ENCODE results near the gene OR56B4. TPM values are rescaled to one million over a fixed set of nuclear protein-coding genes. Genes with fewer than 3 reads are reported as not detected.

OR56B4 gene
- total and polyA plus RNA-seq, 2 donors from 2014 or later, result not detected

GRCh38 chr11:6077723-6078122 is 29.8 kb upstream of the OR56B4 start:
- H3K27me3 ChIP-seq (ENCODE audit: control insufficient read depth, insufficient read depth, low read length), result no peaks in the 10 kb centered on the region
- intact Hi-C loops (cut with DNase I), result no loop called here
- no peaks in the 10 kb centered on the region for H3K4me1 ChIP-seq (ENCODE audit: control insufficient read depth in 2 of 3, insufficient read depth in 2 of 3, low read depth in 1 of 3, low read length in 3 of 3)
- no peak overlapping the region for H3K9ac ChIP-seq (ENCODE audit: low read length in 3 of 3)
- H3K36me3 ChIP-seq (ENCODE audit: control insufficient read depth in 2 of 3, insufficient read depth in 3 of 3, low read length in 3 of 3), result no peaks in the 10 kb centered on the region
- H3K4me3 ChIP-seq (ENCODE audit: low read length in 3 of 3), result no peak overlapping the region
- DNase-seq (no peak), FAIRE-seq (no peak)
- TF ChIP-seq, protein P1, sequence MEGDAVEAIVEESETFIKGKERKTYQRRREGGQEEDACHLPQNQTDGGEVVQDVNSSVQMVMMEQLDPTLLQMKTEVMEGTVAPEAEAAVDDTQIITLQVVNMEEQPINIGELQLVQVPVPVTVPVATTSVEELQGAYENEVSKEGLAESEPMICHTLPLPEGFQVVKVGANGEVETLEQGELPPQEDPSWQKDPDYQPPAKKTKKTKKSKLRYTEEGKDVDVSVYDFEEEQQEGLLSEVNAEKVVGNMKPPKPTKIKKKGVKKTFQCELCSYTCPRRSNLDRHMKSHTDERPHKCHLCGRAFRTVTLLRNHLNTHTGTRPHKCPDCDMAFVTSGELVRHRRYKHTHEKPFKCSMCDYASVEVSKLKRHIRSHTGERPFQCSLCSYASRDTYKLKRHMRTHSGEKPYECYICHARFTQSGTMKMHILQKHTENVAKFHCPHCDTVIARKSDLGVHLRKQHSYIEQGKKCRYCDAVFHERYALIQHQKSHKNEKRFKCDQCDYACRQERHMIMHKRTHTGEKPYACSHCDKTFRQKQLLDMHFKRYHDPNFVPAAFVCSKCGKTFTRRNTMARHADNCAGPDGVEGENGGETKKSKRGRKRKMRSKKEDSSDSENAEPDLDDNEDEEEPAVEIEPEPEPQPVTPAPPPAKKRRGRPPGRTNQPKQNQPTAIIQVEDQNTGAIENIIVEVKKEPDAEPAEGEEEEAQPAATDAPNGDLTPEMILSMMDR (IDR thresholded peaks at IDR 0.05; ENCODE audit: borderline replicate concordance, extremely low read depth, insufficient read depth), result no peak
- H3K9me3 ChIP-seq (ENCODE audit: control insufficient read depth in 2 of 3, insufficient read depth in 1 of 3, low read length in 3 of 3), result peaks cover 0 to 5% (median 0%) of the 10 kb centered on the region in 3 donors
- H3K27ac ChIP-seq (ENCODE audit: low read depth in 2 of 2, low read length in 2 of 2), result no peak overlapping the region

DNA sequence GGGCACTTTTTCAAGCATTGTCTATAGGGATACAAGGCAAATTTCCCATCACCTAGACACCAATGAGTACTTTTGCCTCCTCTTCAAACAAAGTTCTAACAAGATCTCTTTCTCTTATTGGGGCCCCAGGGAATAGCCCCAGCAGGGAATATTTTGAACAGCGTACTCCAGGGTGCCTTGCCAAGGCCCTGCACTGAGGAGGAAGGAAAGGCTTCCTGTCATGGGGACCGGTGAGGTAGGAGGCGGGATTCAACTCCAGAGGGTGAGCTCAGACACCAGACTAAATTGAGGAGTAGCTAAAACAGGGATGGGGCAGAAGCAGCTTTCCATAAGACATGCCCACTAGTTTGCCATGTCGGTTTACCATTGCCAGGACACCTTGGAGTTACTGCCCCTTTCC is 28.0 kb upstream of the OR56B4 start:
- Histone ChIP-seq H3K36me3 (ENCODE audit: control insufficient read depth in 2 of 3, insufficient read depth in 3 of 3, low read length in 3 of 3) (no peaks in the 10 kb centered on the region), H3K9ac (ENCODE audit: low read length in 3 of 3) (no peak overlapping the region), H3K9me3 (ENCODE audit: control insufficient read depth in 2 of 3, insufficient read depth in 1 of 3, low read length in 3 of 3) (peaks cover 0 to 5% (median 0%) of the 10 kb centered on the region in 3 donors), H3K4me1 (ENCODE audit: control insufficient read depth in 2 of 3, insufficient read depth in 2 of 3, low read depth in 1 of 3, low read length in 3 of 3) (no peaks in the 10 kb centered on the region), H3K27me3 (ENCODE audit: control insufficient read depth, insufficient read depth, low read length) (no peaks in the 10 kb centered on the region), H3K27ac (ENCODE audit: low read depth in 2 of 2, low read length in 2 of 2) (no peak overlapping the region), H3K4me3 (ENCODE audit: low read length in 3 of 3) (no peak overlapping the region)
- intact Hi-C loops (cut with DNase I), result no loop called here
- no peak for FAIRE-seq
- TF ChIP-seq, protein P1 (IDR thresholded peaks at IDR 0.05; ENCODE audit: borderline replicate concordance, extremely low read depth, insufficient read depth), result no peak
- DNase-seq, result no peak

GRCh38 chr11:6083129-6083528 is 24.4 kb upstream of the OR56B4 start:
- TF ChIP-seq, protein P1 (IDR thresholded peaks at IDR 0.05; ENCODE audit: borderline replicate concordance, extremely low read depth, insufficient read depth), result no peak
- FAIRE-seq, result no peak
- no peaks in the 10 kb centered on the region for H3K27me3 ChIP-seq (ENCODE audit: control insufficient read depth, insufficient read depth, low read length)

GRCh38 chr11:6084587-6084986 is 22.9 kb upstream of the OR56B4 start:
- Histone ChIP-seq H3K4me3 (ENCODE audit: low read length in 3 of 3) (no peak overlapping the region), H3K9me3 (ENCODE audit: control insufficient read depth in 2 of 3, insufficient read depth in 1 of 3, low read length in 3 of 3) (no peaks in the 10 kb centered on the region), H3K4me1 (ENCODE audit: control insufficient read depth in 2 of 3, insufficient read depth in 2 of 3, low read depth in 1 of 3, low read length in 3 of 3) (no peaks in the 10 kb centered on the region), H3K36me3 (ENCODE audit: control insufficient read depth in 2 of 3, insufficient read depth in 3 of 3, low read length in 3 of 3) (no peaks in the 10 kb centered on the region), H3K27ac (ENCODE audit: low read depth in 2 of 2, low read length in 2 of 2) (no peak overlapping the region), H3K9ac (ENCODE audit: low read length in 3 of 3) (no peak overlapping the region), H3K27me3 (ENCODE audit: control insufficient read depth, insufficient read depth, low read length) (no peaks in the 10 kb centered on the region)
- DNase-seq (no peak), FAIRE-seq (no peak)
- TF ChIP-seq, protein P1 (IDR thresholded peaks at IDR 0.05; ENCODE audit: borderline replicate concordance, extremely low read depth, insufficient read depth), result no peak
- intact Hi-C loops (cut with DNase I), result no loop called here

More at GRCh38 chr11:6083129-6083528, 24.4 kb upstream of the OR56B4 start:
- no peak for DNase-seq
- no peak overlapping the region for H3K9ac ChIP-seq (ENCODE audit: low read length in 3 of 3)
- no peak overlapping the region for H3K4me3 ChIP-seq (ENCODE audit: low read length in 3 of 3)
- no peaks in the 10 kb centered on the region for H3K9me3 ChIP-seq (ENCODE audit: control insufficient read depth in 2 of 3, insufficient read depth in 1 of 3, low read length in 3 of 3)
- H3K4me1 ChIP-seq (ENCODE audit: control insufficient read depth in 2 of 3, insufficient read depth in 2 of 3, low read depth in 1 of 3, low read length in 3 of 3), result no peaks in the 10 kb centered on the region
- intact Hi-C loops (cut with DNase I), result no loop called here
- H3K27ac ChIP-seq (ENCODE audit: low read depth in 2 of 2, low read length in 2 of 2), result no peak overlapping the region
- no peaks in the 10 kb centered on the region for H3K36me3 ChIP-seq (ENCODE audit: control insufficient read depth in 2 of 3, insufficient read depth in 3 of 3, low read length in 3 of 3)
